Measurements from ENCODE around the gene ADGRB3.

DNA sequence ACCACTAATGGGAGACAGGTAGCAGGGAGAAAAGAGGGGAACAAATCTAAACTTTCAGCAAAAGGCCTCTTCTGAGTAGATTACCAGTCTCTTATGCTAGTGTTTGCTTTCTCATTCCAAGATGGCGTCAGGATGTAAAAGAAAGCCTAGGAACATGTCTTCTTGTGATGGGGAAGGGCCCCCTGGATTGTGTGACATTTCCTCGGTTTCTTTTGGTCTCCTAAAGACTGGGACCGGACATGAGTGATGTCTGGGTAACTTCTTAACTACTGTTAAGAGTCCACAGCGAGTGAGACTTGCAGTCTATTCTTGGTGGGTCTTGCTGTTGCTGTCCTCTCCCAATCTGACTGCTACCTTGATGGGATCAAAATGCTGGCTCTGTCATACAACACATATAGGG, 60.3 kb downstream of the ADGRB3 start:
- TF ChIP-seq, protein P1, sequence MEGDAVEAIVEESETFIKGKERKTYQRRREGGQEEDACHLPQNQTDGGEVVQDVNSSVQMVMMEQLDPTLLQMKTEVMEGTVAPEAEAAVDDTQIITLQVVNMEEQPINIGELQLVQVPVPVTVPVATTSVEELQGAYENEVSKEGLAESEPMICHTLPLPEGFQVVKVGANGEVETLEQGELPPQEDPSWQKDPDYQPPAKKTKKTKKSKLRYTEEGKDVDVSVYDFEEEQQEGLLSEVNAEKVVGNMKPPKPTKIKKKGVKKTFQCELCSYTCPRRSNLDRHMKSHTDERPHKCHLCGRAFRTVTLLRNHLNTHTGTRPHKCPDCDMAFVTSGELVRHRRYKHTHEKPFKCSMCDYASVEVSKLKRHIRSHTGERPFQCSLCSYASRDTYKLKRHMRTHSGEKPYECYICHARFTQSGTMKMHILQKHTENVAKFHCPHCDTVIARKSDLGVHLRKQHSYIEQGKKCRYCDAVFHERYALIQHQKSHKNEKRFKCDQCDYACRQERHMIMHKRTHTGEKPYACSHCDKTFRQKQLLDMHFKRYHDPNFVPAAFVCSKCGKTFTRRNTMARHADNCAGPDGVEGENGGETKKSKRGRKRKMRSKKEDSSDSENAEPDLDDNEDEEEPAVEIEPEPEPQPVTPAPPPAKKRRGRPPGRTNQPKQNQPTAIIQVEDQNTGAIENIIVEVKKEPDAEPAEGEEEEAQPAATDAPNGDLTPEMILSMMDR (IDR thresholded peaks at IDR 0.05): no peak
- no peak for TF ChIP-seq EZH2 (IDR thresholded peaks at IDR 0.05; ENCODE audit: borderline replicate concordance, insufficient read depth, low read depth, low read length, poor library complexity, severe bottlenecking)
